A673 (cell line): ENCODE data around the gene MAPKAPK2. TPM values are rescaled to one million over a fixed set of nuclear protein-coding genes. Genes with fewer than 3 reads are reported as not detected.

Source experiments
- BruUV-seq: library from RNA; stranded (reverse); fragments of 400-500 nt; replicated peaks from 2 replicates; lab custom pipeline; 2021; lab: Mats Ljungman, UMichigan
- CTCF ChIA-PET: fragments of 300-600 bp; sonication (Branson Sonifier 250); formaldehyde crosslinking; loops from one replicate; lab custom pipeline; 2022; ENCODE audit warnings: antibody characterized with exemption; lab: Charles Lee
- POLR2A ChIA-PET: fragments of 300-600 bp; sonication (Branson Sonifier 250); formaldehyde crosslinking; loops from one replicate; lab custom pipeline; 2022; ENCODE audit warnings: antibody characterized with exemption; ENCODE audit not compliant: low non-redundant PET; lab: Charles Lee
- DNase-seq: peaks from one replicate; pipeline ENCODE4 v3.0.0-alpha.2; 2015; ENCODE audit warnings: low spot score
- H3K27ac ChIP-seq: fragments of 200-600 bp; sonication (generic); 2 replicates; pipeline ENCODE4 v1.5.1; 2016; ENCODE audit warnings: mixed run types, low read depth, mild to moderate bottlenecking, mixed read lengths, antibody characterized with exemption, low read length; ENCODE audit not compliant: poor library complexity, severe bottlenecking
- H3K27me3 ChIP-seq: fragments of 200-600 bp; sonication (generic); replicated peaks from 2 replicates; pipeline ENCODE4 v1.6.1; 2017; ENCODE audit warnings: mixed run types, low read depth, mild to moderate bottlenecking, mixed read lengths, antibody characterized with exemption, low read length; ENCODE audit not compliant: insufficient read depth, poor library complexity
- H3K36me3 ChIP-seq: fragments of 200-600 bp; sonication (generic); 2 replicates; pipeline ENCODE4 v1.6.1; 2016; ENCODE audit warnings: mixed run types, mild to moderate bottlenecking, mixed read lengths, antibody characterized with exemption, low read length; ENCODE audit not compliant: insufficient read depth, poor library complexity, severe bottlenecking
- H3K4me1 ChIP-seq: fragments of 200-600 bp; sonication (generic); 2 replicates; pipeline ENCODE4 v1.6.1; 2017; ENCODE audit warnings: mixed run types, mild to moderate bottlenecking, mixed read lengths, antibody characterized with exemption, low read length; ENCODE audit not compliant: insufficient read depth, poor library complexity, severe bottlenecking
- H3K4me3 ChIP-seq: fragments of 200-600 bp; sonication (generic); 2 replicates; pipeline ENCODE4 v1.5.1; 2016; ENCODE audit warnings: low read depth, mixed run types, mild to moderate bottlenecking, mixed read lengths, low read length; ENCODE audit not compliant: poor library complexity, severe bottlenecking
- H3K9me3 ChIP-seq: fragments of 200-600 bp; sonication (generic); 2 replicates; pipeline ENCODE4 v1.6.1; 2016; ENCODE audit warnings: mixed run types, low read depth, mild to moderate bottlenecking, mixed read lengths, antibody characterized with exemption, low read length; ENCODE audit not compliant: poor library complexity, severe bottlenecking
- CTCF ChIP-seq: fragments of 300-800, 200-600 bp; sonication (generic); conservative IDR thresholded peaks from 2 replicates; pipeline ENCODE4 v1.5.1; 2017; ENCODE audit warnings: low read depth, mild to moderate bottlenecking, antibody characterized with exemption, low read length, moderate library complexity, mixed read lengths
- EZH2 ChIP-seq: fragments of 200-600 bp; sonication (generic); IDR thresholded peaks from 2 replicates; pipeline ENCODE4 v1.6.1; 2017; ENCODE audit warnings: borderline replicate concordance, low read depth, mild to moderate bottlenecking, mixed read lengths, antibody characterized with exemption, low read length; ENCODE audit not compliant: poor library complexity, severe bottlenecking
- intact Hi-C: fragments of 100-400 bp; cut with micrococcal nuclease; formaldehyde crosslinking; loops from one replicate; pipeline ENCODE4 v1.10.0; 2022; ENCODE audit not compliant: unreplicated experiment
- total RNA-seq: library from RNA; stranded (reverse); gene quantifications from 2 replicates; pipeline ENCODE4 v1.2.3, GENCODE V29; 2021

MAPKAPK2 gene
- total RNA-seq, 1 experiment from 2014 or later = 39.2 TPM

DNA sequence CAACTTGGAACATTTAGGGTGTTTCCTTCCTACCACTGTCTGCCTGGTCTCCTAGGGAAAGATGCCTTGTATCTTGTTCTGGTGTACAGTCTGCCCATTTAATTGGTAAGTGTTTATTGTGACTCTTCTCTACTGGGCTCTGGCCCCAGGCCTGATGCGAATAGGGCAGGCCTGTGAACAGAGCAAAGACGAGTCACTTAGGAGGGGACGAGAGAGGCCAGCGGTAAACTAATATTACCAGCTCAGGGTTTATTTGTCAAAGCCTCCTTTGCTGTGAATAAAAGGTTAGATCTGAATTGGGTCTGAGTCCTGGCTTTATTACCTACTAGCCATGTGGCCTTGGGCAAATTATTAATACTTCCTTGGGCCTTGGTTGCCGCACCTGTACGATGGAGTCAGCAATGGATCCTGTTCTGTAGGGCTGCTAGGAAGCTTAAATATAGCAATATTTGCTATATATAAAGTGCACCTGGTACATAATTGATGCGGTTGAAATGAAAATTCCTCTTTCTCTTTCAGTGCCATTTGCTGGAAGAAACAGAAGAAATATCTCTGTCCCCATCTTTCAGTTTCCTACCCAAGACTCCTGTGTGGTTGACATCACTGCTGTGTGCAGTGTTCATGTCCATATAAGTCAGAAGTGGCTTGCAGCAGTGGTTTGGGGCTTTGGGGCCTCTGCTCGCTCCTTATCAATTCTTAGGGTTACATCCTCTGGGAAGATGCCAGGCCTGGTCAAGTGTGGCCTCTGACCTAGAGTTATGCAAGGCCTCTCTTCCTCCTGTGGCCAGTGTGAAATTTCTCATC is 32.4 kb downstream of the MAPKAPK2 start:
- no TSS peak for BruUV-seq
- Histone ChIP-seq H3K4me3 (no peak overlapping the region), H3K27ac (no peak overlapping the region), H3K9me3 (no peaks in the 10 kb centered on the region), H3K36me3 (no peaks in the 10 kb centered on the region), H3K4me1 (no peaks in the 10 kb centered on the region), H3K27me3 (no peaks in the 10 kb centered on the region)
- no peak for DNase-seq
- POLR2A ChIA-PET = no interaction called here
- CTCF ChIA-PET = no interaction called here
- TF ChIP-seq EZH2 = no peak
- no peak for TF ChIP-seq CTCF
- intact Hi-C loops = no loop called here

- Histone ChIP-seq H3K4me1 (no peaks in the 10 kb centered on the region), H3K9me3 (no peaks in the 10 kb centered on the region), H3K27ac (no peak overlapping the region), H3K27me3 (no peaks in the 10 kb centered on the region), H3K36me3 (no peaks in the 10 kb centered on the region), H3K4me3 (no peak overlapping the region)
- intact Hi-C loops = no loop called here
- no peak for DNase-seq
- POLR2A ChIA-PET = no interaction called here
- no TSS peak for BruUV-seq
- TF ChIP-seq CTCF (no peak), EZH2 (no peak)
- CTCF ChIA-PET = no interaction called here
Measured at GRCh38 chr1:206717674-206717989, 32.9 kb downstream of the MAPKAPK2 start.

- H3K4me1 ChIP-seq = no peaks in the 10 kb centered on the region
- no peaks in the 10 kb centered on the region for H3K36me3 ChIP-seq
- DNase-seq = no peak
- no peak overlapping the region for H3K4me3 ChIP-seq
- POLR2A ChIA-PET = no interaction called here
- intact Hi-C loops = no loop called here
- H3K9me3 ChIP-seq = no peaks in the 10 kb centered on the region
- no peaks in the 10 kb centered on the region for H3K27me3 ChIP-seq
- CTCF ChIA-PET = no interaction called here
- no peak overlapping the region for H3K27ac ChIP-seq
- BruUV-seq = no TSS peak
- TF ChIP-seq EZH2 = no peak
- TF ChIP-seq CTCF = no peak
Measured at GRCh38 chr1:206719169-206719839, 34.6 kb downstream of the MAPKAPK2 start.
